Measurements from ENCODE around the gene PKP1. TPM values are rescaled to one million over a fixed set of nuclear protein-coding genes. Genes with fewer than 3 reads are reported as not detected.

Gene PKP1
- total and polyA plus RNA-seq, 9 donors = 3.3 to 40.4 (median 10.5) TPM

DNA sequence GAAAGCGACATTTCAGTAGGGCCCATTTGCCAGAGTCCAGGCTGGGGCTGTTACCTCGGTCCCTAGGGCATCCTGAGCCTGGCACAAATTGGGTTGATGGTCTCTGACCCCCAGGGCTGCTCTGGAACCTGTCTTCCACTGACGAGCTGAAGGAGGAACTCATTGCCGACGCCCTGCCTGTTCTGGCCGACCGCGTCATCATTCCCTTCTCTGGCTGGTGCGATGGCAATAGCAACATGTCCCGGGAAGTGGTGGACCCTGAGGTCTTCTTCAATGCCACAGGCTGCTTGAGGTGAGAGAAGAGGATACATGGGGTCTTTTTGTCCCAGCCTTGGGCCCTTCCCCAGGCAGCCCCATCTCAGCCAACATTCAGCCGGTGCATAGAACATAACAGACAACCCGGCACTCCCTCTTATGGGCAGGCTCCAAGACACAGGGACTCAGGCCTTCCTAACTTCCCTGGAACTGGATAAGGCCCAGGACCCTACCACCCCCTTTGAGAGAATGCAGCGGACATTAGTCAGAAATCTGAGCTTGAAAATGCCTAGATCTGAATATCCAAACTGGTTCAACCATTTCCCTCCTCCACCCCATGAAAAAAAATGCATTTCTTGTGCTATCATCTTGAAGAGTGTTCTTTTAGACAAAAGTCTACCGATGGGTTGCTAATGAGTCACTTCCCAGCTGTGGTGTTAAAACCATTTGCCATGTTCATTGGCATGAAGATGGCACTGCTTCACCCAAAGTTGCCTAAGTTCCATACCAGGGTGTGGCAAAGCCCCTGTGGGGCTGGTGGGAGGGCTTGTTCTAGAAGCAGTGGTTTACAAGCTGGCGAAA is 35.4 kb downstream of the PKP1 start:
- Histone ChIP-seq H3K4me1 (ENCODE audit: control insufficient read depth, insufficient read depth, low read length) (peaks cover under 1% of the 10 kb centered on the region), H3K36me3 (ENCODE audit: control insufficient read depth, insufficient read depth, low read length) (peaks cover 3% of the 10 kb centered on the region), H3K4me3 (ENCODE audit: low read length) (no peak overlapping the region), H3K27ac (ENCODE audit: low read length) (no peak overlapping the region), H3K9me3 (replicated peaks; ENCODE audit: control insufficient read depth, low read depth, low read length) (no peaks in the 10 kb centered on the region), H3K27me3 (ENCODE audit: control insufficient read depth, insufficient read depth, low read length) (peaks cover 2% of the 10 kb centered on the region)
- DNase-seq = no peak
- WGBS (ENCODE audit: insufficient coverage) = 75% methylated on average over 11 of the region's 15 CpGs

DNA sequence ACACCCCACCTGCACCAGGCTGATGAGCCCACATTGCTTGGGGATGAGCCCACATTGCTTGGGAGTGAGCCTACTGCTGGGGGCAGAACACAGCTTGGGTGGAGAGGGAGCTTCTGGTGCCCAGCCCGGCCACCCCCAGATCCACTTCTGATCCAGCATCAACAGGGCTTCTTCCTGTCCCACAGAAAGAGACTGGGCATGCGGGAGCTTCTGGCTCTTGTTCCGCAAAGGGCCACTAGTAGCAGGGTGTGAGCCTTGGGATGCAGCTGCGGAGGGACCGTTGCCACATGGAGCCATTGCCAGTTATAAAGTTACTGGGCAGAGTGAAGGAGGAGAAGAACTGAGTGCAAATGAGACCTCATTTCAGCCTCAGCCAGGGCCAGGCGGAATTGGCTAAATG is 36.3 kb downstream of the PKP1 start:
- H3K4me3 ChIP-seq (ENCODE audit: low read length) = no peak overlapping the region
- H3K9me3 ChIP-seq (replicated peaks; ENCODE audit: control insufficient read depth, low read depth, low read length) = no peaks in the 10 kb centered on the region
- H3K36me3 ChIP-seq (ENCODE audit: control insufficient read depth, insufficient read depth, low read length) = peaks cover 3% of the 10 kb centered on the region
- no peaks in the 10 kb centered on the region for H3K4me1 ChIP-seq (ENCODE audit: control insufficient read depth, insufficient read depth, low read length)
- no peak for DNase-seq
- 90% methylated on average over 6 of the region's 6 CpGs for WGBS (ENCODE audit: insufficient coverage)
- peaks cover 2% of the 10 kb centered on the region for H3K27me3 ChIP-seq (ENCODE audit: control insufficient read depth, insufficient read depth, low read length)
- H3K27ac ChIP-seq (ENCODE audit: low read length) = no peak overlapping the region

GRCh38 chr1:201320168-201320788 is 37.0 kb downstream of the PKP1 start:
- no peak overlapping the region for H3K4me3 ChIP-seq (ENCODE audit: low read length)
- no peaks in the 10 kb centered on the region for H3K36me3 ChIP-seq (ENCODE audit: control insufficient read depth, insufficient read depth, low read length)
- H3K27me3 ChIP-seq (ENCODE audit: control insufficient read depth, insufficient read depth, low read length) = peaks cover 2% of the 10 kb centered on the region
- H3K4me1 ChIP-seq (ENCODE audit: control insufficient read depth, insufficient read depth, low read length) = no peaks in the 10 kb centered on the region
- WGBS (ENCODE audit: insufficient coverage) = 52% methylated on average over 8 of the region's 12 CpGs
- H3K9me3 ChIP-seq (replicated peaks; ENCODE audit: control insufficient read depth, low read depth, low read length) = no peaks in the 10 kb centered on the region
- DNase-seq = no peak
- no peak overlapping the region for H3K27ac ChIP-seq (ENCODE audit: low read length)

DNA sequence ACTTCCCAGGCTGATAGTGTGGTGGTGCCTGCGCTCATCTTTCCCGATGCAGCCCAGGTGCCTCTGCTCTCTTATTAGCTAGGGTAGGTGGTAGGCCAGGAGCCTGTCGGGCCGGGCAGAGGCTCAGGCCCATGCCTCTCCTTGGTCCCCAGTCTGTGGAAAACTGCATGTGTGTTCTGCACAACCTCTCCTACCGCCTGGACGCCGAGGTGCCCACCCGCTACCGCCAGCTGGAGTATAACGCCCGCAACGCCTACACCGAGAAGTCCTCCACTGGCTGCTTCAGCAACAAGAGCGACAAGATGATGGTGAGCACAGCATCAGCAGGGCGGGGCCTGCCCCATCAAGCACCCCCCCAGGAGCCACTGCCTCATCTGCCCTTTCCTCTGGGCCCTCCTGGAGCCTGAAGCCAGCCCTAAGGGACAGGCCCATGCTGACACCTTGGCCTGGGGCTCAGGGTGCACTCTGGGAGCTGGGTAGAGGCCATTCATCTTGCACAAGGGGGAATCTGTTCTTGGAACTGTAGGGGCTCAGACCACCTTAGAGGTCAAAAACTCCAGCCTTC is 38.6 kb downstream of the PKP1 start:
- Histone ChIP-seq H3K27ac (ENCODE audit: low read length) (no peak overlapping the region), H3K4me3 (ENCODE audit: low read length) (no peak overlapping the region), H3K27me3 (ENCODE audit: control insufficient read depth, insufficient read depth, low read length) (peaks cover 2% of the 10 kb centered on the region), H3K36me3 (ENCODE audit: control insufficient read depth, insufficient read depth, low read length) (peaks cover 5% of the 10 kb centered on the region), H3K4me1 (ENCODE audit: control insufficient read depth, insufficient read depth, low read length) (no peaks in the 10 kb centered on the region), H3K9me3 (replicated peaks; ENCODE audit: control insufficient read depth, low read depth, low read length) (no peaks in the 10 kb centered on the region)
- 88% methylated on average over 12 of the region's 15 CpGs for WGBS (ENCODE audit: insufficient coverage)
- no peak for DNase-seq

- no peak overlapping the region for H3K4me3 ChIP-seq (ENCODE audit: low read length)
- H3K27ac ChIP-seq (ENCODE audit: low read length) = no peak overlapping the region
- no peak for DNase-seq
- H3K27me3 ChIP-seq (ENCODE audit: control insufficient read depth, insufficient read depth, low read length) = peaks cover 4% of the 10 kb centered on the region
- no peaks in the 10 kb centered on the region for H3K4me1 ChIP-seq (ENCODE audit: control insufficient read depth, insufficient read depth, low read length)
- 82% methylated on average over 6 of the region's 12 CpGs for WGBS (ENCODE audit: insufficient coverage)
- H3K36me3 ChIP-seq (ENCODE audit: control insufficient read depth, insufficient read depth, low read length) = peaks cover 8% of the 10 kb centered on the region
- no peaks in the 10 kb centered on the region for H3K9me3 ChIP-seq (replicated peaks; ENCODE audit: control insufficient read depth, low read depth, low read length)
These were observed 39.6 kb downstream of the PKP1 start for GRCh38 chr1:201322653-201323510.

- Histone ChIP-seq H3K4me1 (ENCODE audit: control insufficient read depth, insufficient read depth, low read length) (peaks cover 2% of the 10 kb centered on the region), H3K27me3 (ENCODE audit: control insufficient read depth, insufficient read depth, low read length) (peaks cover 4% of the 10 kb centered on the region), H3K9me3 (replicated peaks; ENCODE audit: control insufficient read depth, low read depth, low read length) (no peaks in the 10 kb centered on the region), H3K27ac (ENCODE audit: low read length) (no peak overlapping the region), H3K36me3 (ENCODE audit: control insufficient read depth, insufficient read depth, low read length) (peaks cover 8% of the 10 kb centered on the region), H3K4me3 (ENCODE audit: low read length) (no peak overlapping the region)
- WGBS (ENCODE audit: insufficient coverage) = 100% methylated on average over 2 of the region's 4 CpGs
- DNase-seq = no peak
These were observed 41.0 kb downstream of the PKP1 start for GRCh38 chr1:201324306-201324705.

DNA sequence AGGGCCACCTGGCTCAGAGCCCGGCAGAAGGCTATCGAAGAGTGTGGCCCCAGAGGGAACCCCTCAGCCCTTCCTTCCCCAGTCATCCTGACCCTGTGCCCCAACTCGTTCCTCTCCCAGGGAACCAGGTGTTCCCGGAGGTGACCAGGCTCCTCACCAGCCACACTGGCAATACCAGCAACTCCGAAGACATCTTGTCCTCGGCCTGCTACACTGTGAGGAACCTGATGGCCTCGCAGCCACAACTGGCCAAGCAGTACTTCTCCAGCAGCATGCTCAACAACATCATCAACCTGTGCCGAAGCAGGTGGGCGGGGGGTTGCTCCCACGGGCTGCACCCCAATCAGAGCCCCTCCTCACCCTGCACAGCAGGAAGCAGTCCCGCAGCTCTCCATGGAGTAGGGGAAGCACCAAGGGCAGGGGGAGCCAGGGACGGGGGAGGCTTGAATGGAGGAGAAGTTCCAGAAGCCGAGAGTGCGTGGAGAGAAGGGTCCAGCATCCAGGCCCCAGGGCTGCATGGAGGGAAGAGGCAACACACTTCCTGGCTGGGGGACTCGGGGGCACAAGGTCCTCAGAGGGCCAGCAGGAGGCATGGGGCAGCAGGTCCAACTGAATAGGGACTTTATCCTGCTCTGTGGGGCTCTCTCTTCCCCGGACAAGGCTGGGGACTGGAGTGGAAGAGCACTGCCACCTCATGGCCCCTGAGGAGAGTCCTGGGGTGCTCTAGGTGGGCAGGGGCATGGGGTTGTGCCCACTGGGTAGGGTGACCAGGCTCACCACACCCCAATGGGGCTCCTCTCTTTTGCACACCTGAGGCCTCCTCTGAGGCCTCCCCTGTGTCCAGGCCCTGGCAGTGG is 41.7 kb downstream of the PKP1 start:
- no peaks in the 10 kb centered on the region for H3K9me3 ChIP-seq (replicated peaks; ENCODE audit: control insufficient read depth, low read depth, low read length)
- 71% methylated on average over 10 of the region's 16 CpGs for WGBS (ENCODE audit: insufficient coverage)

DNA sequence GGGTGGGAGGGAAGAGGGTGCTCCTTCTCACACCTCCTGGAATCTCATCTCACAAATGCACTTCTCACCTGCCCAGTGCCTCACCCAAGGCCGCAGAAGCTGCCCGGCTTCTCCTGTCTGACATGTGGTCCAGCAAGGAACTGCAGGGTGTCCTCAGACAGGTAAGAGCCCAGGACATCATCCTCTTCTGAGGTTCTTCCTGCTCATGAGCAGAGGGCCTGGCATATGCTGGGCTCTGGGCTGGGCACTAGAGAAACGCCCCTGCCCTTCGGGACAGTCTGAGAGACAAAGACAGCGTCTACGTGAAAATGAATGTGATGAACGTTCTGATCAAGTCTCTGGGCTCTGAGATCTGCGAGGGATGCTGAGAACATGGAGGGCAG is 42.4 kb downstream of the PKP1 start:
- Histone ChIP-seq H3K27ac (ENCODE audit: low read length) (no peak overlapping the region), H3K9me3 (replicated peaks; ENCODE audit: control insufficient read depth, low read depth, low read length) (no peaks in the 10 kb centered on the region), H3K4me3 (ENCODE audit: low read length) (no peak overlapping the region), H3K27me3 (ENCODE audit: control insufficient read depth, insufficient read depth, low read length) (peaks cover 4% of the 10 kb centered on the region), H3K36me3 (ENCODE audit: control insufficient read depth, insufficient read depth, low read length) (peaks cover 8% of the 10 kb centered on the region), H3K4me1 (ENCODE audit: control insufficient read depth, insufficient read depth, low read length) (peaks cover 13% of the 10 kb centered on the region)
- WGBS (ENCODE audit: insufficient coverage) = 84% methylated on average over 8 of the region's 8 CpGs
- no peak for DNase-seq

More for the DNA sequence above, 41.7 kb downstream of the PKP1 start:
- no peak for DNase-seq
- peaks cover 4% of the 10 kb centered on the region for H3K27me3 ChIP-seq (ENCODE audit: control insufficient read depth, insufficient read depth, low read length)
- H3K4me3 ChIP-seq (ENCODE audit: low read length) = no peak overlapping the region
- peaks cover 8% of the 10 kb centered on the region for H3K36me3 ChIP-seq (ENCODE audit: control insufficient read depth, insufficient read depth, low read length)
- peaks cover 9% of the 10 kb centered on the region for H3K4me1 ChIP-seq (ENCODE audit: control insufficient read depth, insufficient read depth, low read length)
- H3K27ac ChIP-seq (ENCODE audit: low read length) = no peak overlapping the region

- DNase-seq = no peak
- Histone ChIP-seq H3K4me1 (ENCODE audit: control insufficient read depth, insufficient read depth, low read length) (peaks cover 14% of the 10 kb centered on the region), H3K36me3 (ENCODE audit: control insufficient read depth, insufficient read depth, low read length) (peaks cover 8% of the 10 kb centered on the region), H3K27ac (ENCODE audit: low read length) (no peak overlapping the region), H3K9me3 (replicated peaks; ENCODE audit: control insufficient read depth, low read depth, low read length) (no peaks in the 10 kb centered on the region), H3K27me3 (ENCODE audit: control insufficient read depth, insufficient read depth, low read length) (peaks cover 4% of the 10 kb centered on the region), H3K4me3 (ENCODE audit: low read length) (no peak overlapping the region)
- 78% methylated on average over 4 of the region's 4 CpGs for WGBS (ENCODE audit: insufficient coverage)
These were observed 43.4 kb downstream of the PKP1 start for GRCh38 chr1:201326710-201327109.

All from muscle of leg (tissue), 11 donors.